ENCODE data around the gene MYOG.
A peak's percentile ranks its signal among the peaks of the same experiment; 100 is the strongest.

MYOG gene

GRCh38 chr1:203124546-203125317, 38.9 kb upstream of the MYOG start:
- Mint-ChIP-seq H3K4me3 (no peak overlapping the region), H3K27me3 (peaks cover 95% of the 10 kb centered on the region), H3K4me1 (peaks cover 9% of the 10 kb centered on the region), H3K9me3 (no peaks in the 10 kb centered on the region), H3K36me3 (no peaks in the 10 kb centered on the region), H3K27ac (no peak overlapping the region)
- CTCF ChIA-PET = no interaction called here
- no peak for DNase-seq

DNA sequence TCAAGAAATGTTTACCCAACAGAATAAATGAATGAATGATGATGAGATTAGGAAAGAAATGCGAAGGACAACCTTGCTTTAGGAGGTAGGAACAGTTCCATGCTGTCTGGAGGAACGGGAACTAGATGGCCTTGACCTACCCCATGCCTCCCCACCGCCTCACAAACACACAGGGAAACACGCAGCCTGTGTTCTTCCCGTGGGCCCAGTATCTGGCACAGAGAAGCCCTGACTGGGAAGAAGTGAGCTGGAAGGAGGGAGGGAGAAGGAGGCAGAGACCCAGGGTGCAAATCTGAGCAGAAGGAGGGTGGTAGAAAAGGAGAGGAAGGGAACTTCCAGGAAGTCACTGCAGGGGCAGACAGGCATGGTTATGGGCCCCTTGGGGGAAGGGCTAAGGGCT, 38.2 kb upstream of the MYOG start:
- H3K36me3 Mint-ChIP-seq = no peaks in the 10 kb centered on the region
- H3K27me3 Mint-ChIP-seq = peaks cover 92% of the 10 kb centered on the region
- H3K4me1 Mint-ChIP-seq = peaks cover 9% of the 10 kb centered on the region
- no peak overlapping the region for H3K27ac Mint-ChIP-seq
- no peaks in the 10 kb centered on the region for H3K9me3 Mint-ChIP-seq
- no peak overlapping the region for H3K4me3 Mint-ChIP-seq
- CTCF ChIA-PET = no interaction called here
- DNase-seq = no peak

DNA sequence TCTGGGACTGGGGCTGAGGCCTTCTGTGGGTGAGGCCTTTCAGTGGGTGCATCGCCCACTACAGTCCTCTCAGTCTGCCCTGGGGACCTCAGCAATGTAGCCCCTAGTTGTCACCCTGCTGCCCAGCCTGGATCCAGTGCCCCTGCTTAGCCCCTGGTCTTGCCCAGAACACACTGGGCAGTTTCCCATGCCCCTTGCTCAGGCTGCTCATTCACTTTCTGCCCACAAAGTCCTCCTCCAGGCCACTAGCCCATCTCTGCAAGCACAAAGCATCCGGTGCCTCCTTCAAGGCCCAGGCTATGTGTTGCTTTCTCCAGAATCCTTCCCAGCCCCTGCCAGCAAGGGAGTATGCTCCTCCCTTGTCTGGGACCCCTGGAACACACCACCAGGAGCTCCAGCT, 36.3 kb upstream of the MYOG start:
- Mint-ChIP-seq H3K4me3 (no peak overlapping the region), H3K27ac (no peak overlapping the region), H3K4me1 (peaks cover 7% of the 10 kb centered on the region), H3K27me3 (peaks cover 92% of the 10 kb centered on the region), H3K9me3 (no peaks in the 10 kb centered on the region), H3K36me3 (no peaks in the 10 kb centered on the region)
- CTCF ChIA-PET = interaction anchor here (1.1 to 6.7 kb wide), 2 partner anchors 82 to 93 kb away, joined by 3 to 48 read pairs; no protein-coding TSS in a partner anchor
- no peak for DNase-seq

DNA sequence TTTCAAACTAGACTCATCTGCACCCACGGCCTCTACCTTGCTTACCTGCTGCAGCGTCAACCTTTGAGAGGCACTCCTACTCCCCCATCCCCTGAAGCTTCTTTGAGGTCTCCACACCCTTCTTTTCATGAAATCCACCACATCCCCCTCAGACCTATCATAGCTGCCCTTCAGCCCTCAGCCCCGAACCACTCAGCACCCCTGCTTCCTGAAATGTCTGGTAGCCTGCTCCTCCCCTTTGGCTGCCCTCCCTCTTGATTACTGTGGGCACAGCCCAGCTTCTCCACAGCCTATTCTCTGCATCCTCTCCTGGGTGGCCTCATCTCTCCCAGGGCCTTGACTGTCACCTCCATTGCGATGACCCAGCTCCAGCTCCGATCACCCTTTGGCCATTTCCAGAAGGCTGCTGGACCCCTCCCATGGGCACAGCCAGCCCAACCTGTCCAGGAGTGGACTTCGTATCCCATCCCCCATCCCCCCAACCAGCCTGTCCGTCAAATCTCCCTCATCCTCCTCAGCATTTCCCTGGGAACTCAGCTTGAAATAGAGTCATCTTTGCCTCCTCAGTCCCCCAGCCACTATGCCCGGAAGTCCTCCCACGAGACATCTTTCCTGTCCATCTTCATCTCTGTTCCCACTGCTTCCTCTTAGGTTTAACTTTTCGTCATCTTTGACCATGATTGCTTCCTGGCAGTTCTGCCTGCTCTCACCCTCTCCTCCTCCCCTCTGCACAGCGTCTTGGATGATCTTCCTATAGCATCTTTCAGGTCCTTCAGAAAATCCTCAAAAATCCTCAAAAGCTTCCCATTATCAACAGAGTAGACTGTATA, 35.6 kb upstream of the MYOG start:
- Mint-ChIP-seq H3K27ac (no peak overlapping the region), H3K9me3 (no peaks in the 10 kb centered on the region), H3K36me3 (no peaks in the 10 kb centered on the region), H3K27me3 (peaks cover 92% of the 10 kb centered on the region), H3K4me1 (peaks cover 4% of the 10 kb centered on the region), H3K4me3 (no peak overlapping the region)
- CTCF ChIA-PET = interaction anchor here (1.1 to 6.7 kb wide), 3 partner anchors 51 to 94 kb away, joined by 3 to 66 read pairs (median 48); partner anchors contain the start of gene MYBPH
- no peak for DNase-seq

- H3K36me3 Mint-ChIP-seq = no peaks in the 10 kb centered on the region
- CTCF ChIA-PET = interaction anchor here (6.0 to 6.7 kb wide), 2 partner anchors 52 to 95 kb away, joined by 48 to 66 read pairs; partner anchors contain the start of gene MYBPH
- peaks cover 90% of the 10 kb centered on the region for H3K27me3 Mint-ChIP-seq
Observed at GRCh38 chr1:203120325-203121153, 34.7 kb upstream of the MYOG start.

DNA sequence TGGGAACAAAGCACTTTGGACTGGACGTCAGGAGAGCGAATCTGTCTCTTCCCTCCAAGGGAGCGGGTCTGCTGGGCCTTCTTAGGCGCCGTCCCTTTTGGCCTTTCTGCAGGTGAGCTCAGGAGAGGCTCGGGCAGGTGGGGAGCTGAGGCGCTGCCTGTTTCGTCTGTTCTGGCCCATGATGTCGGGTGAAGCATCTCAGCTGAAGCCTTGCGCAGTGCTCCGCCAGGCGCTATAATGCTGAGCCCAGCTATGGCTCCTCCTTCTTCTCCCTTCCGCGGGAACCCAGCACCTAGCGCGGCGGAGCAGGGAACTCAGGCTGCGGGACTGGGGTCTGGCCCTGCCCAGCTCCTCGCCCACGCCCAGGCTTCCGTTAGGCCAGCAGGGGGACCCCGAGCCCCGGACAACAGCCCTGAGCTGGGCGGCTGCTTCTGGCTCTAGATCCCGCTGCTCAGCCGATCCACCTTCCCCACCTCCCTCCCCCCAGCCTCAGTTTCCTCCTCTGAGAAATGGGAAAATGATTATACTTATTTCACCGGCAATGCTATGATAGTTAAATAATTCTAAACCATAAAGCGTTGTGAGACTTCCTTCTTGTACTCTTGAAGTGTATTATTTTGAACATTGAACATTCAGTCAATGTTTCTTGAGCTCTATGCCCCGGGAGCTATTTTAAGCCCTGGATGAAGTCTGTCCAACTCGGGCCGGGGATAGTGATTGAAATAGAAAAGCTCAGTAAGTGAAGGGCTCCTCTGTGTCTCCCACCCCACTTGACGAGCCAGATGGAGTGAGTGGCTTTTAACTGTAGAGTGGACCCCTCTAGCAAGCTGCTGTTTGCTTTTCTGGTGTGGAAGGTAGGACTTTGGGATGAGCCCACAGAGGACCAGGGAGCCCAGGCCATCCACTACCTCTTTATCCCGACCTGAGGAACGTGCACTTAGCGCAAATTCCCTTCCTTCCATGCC, 32.1 kb upstream of the MYOG start:
- CTCF ChIA-PET = interaction anchor here (0.8 to 6.7 kb wide), 14 partner anchors 9 to 105 kb away, joined by 3 to 66 read pairs (median 4); partner anchors contain the start of genes ADORA1 and MYBPH
- DNase-seq = peak; percentile 60
- Mint-ChIP-seq H3K27ac (no peak overlapping the region), H3K27me3 (peaks cover 68% of the 10 kb centered on the region), H3K4me1 (peaks cover 4% of the 10 kb centered on the region), H3K4me3 (no peak overlapping the region), H3K9me3 (no peaks in the 10 kb centered on the region), H3K36me3 (no peaks in the 10 kb centered on the region)

More at GRCh38 chr1:203120325-203121153, 34.7 kb upstream of the MYOG start:
- Mint-ChIP-seq H3K9me3 (no peaks in the 10 kb centered on the region), H3K4me3 (no peak overlapping the region), H3K27ac (no peak overlapping the region), H3K4me1 (peaks cover 4% of the 10 kb centered on the region)
- no peak for DNase-seq

DNA sequence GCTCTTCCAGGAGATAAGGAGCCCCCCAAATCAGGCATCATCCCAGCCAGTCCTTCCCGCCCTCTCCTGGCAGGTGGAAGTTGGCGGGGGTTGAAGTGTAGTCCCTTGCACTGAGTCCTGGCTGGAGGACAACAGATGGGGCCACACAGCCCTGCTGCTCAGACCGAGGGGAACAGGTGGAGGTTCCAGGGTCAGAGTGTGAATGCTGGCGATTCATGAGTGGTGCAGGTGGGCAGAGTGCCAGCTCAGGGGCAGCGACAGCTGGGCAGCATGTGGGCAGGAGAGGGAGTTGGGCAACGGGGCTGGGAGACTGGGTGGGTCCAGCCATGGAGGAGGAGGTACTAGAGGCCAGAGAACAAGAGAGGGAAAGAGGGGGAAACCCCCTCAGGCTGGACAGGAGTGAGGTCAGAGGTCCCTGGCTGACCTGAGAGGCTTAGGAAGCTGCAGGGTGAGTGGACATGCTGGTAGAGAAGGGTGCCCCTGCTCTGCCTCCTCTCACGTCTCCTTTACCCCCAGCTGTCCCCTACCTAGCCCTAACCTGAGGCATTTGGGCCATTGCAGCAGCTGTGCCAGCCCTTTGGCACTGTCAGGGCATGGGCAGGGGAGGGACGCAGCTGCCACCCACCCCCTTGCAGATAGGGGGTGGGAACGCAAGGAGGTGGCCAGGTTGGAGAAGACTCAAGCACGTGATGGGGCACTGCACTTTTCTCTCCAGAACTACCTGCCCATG, 30.4 kb upstream of the MYOG start:
- H3K27ac Mint-ChIP-seq = no peak overlapping the region

GRCh38 chr1:203114202-203114601, 28.4 kb upstream of the MYOG start:
- H3K9me3 Mint-ChIP-seq = no peaks in the 10 kb centered on the region
- peaks cover 49% of the 10 kb centered on the region for H3K27me3 Mint-ChIP-seq
- H3K4me1 Mint-ChIP-seq = no peaks in the 10 kb centered on the region
- no peak overlapping the region for H3K27ac Mint-ChIP-seq
- no peaks in the 10 kb centered on the region for H3K36me3 Mint-ChIP-seq
- no peak overlapping the region for H3K4me3 Mint-ChIP-seq
- no peak for DNase-seq
- CTCF ChIA-PET = no interaction called here

More for the DNA sequence above, 30.4 kb upstream of the MYOG start:
- H3K36me3 Mint-ChIP-seq = no peaks in the 10 kb centered on the region
- H3K27me3 Mint-ChIP-seq = peaks cover 59% of the 10 kb centered on the region
- H3K4me1 Mint-ChIP-seq = no peaks in the 10 kb centered on the region
- CTCF ChIA-PET = interaction anchor here (1.3 to 6.7 kb wide), 4 partner anchors 8 to 99 kb away, joined by 4 to 66 read pairs (median 26); partner anchors contain the start of genes MYBPH and MYOG
- H3K4me3 Mint-ChIP-seq = no peak overlapping the region
- DNase-seq = no peak
- H3K9me3 Mint-ChIP-seq = no peaks in the 10 kb centered on the region

- Mint-ChIP-seq H3K27me3 (peaks cover 43% of the 10 kb centered on the region), H3K4me1 (no peaks in the 10 kb centered on the region), H3K27ac (no peak overlapping the region), H3K36me3 (no peaks in the 10 kb centered on the region), H3K9me3 (no peaks in the 10 kb centered on the region), H3K4me3 (no peak overlapping the region)
- DNase-seq = no peak
- CTCF ChIA-PET = interaction anchor here (0.8 to 1.2 kb wide), 3 partner anchors 17 to 154 kb away, joined by 3 to 4 read pairs (median 3); no protein-coding TSS in a partner anchor
Observed at GRCh38 chr1:203113308-203113707, 27.5 kb upstream of the MYOG start.

- DNase-seq = no peak
- Mint-ChIP-seq H3K27ac (no peak overlapping the region), H3K4me3 (no peak overlapping the region), H3K36me3 (no peaks in the 10 kb centered on the region), H3K4me1 (no peaks in the 10 kb centered on the region), H3K27me3 (peaks cover 40% of the 10 kb centered on the region), H3K9me3 (no peaks in the 10 kb centered on the region)
- CTCF ChIA-PET = interaction anchor here (0.8 to 1.2 kb wide), 2 partner anchors 16 to 103 kb away, joined by 3 read pairs; no protein-coding TSS in a partner anchor
Observed at GRCh38 chr1:203112475-203112874, 26.7 kb upstream of the MYOG start.

GRCh38 chr1:203104789-203105390, 19.1 kb upstream of the MYOG start:
- H3K4me1 Mint-ChIP-seq = no peaks in the 10 kb centered on the region
- no peaks in the 10 kb centered on the region for H3K36me3 Mint-ChIP-seq
- DNase-seq = no peak
- CTCF ChIA-PET = no interaction called here
- H3K9me3 Mint-ChIP-seq = no peaks in the 10 kb centered on the region
- peaks cover 47% of the 10 kb centered on the region for H3K27me3 Mint-ChIP-seq
- no peak overlapping the region for H3K4me3 Mint-ChIP-seq
- H3K27ac Mint-ChIP-seq = no peak overlapping the region

DNA sequence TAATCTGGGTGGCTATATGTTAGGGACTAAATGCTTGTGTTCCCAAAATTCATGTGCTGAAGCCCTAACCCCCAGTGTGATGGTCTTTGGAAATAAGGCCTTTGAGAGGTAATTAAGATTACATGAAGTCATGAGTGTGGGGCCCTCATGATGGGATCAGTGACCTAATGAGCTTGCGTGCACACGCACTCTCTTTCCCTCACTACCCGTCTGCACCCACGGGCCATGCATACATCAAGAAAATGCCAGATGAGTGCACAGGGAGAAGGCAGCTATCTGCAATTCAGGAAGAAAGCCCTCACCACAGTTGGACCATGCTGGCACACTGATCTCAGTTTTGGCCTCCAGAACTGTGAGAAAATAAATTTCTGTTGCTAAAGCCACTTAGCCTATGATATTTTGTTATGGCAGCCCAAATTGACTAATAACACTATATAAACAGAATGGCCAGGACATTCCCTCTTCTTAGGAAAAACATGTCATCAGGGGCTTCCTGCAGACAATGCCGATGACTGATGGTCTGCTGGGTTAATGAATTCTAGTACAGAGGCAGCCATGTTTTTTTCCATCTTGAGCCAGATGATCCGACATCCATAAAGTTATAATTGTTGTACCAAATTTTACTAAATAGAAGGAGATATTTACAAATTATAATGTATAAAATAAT, 18.1 kb upstream of the MYOG start:
- no peaks in the 10 kb centered on the region for H3K9me3 Mint-ChIP-seq
- H3K27me3 Mint-ChIP-seq = peaks cover 45% of the 10 kb centered on the region
- H3K4me1 Mint-ChIP-seq = no peaks in the 10 kb centered on the region
- H3K27ac Mint-ChIP-seq = no peak overlapping the region
- CTCF ChIA-PET = no interaction called here
- no peak for DNase-seq
- H3K4me3 Mint-ChIP-seq = no peak overlapping the region
- no peaks in the 10 kb centered on the region for H3K36me3 Mint-ChIP-seq

Measured in activated naive CD4-positive, alpha-beta T cell treated with anti-CD3 and anti-CD28 coated beads, Interleukin-2, amount 10 ng/mL, durations not matched to agents 7 days and 5 days (primary cell).